ENCODE results near the gene PDCD6IP.
"Not testable (repeated sequence)": the region's sequence is repeated elsewhere in the genome, so short reads cannot be mapped to it uniquely, and the experiment has no call there.

PDCD6IP gene

GRCh38 chr3:33798418-33799201 is at the start of gene PDCD6IP:
PDCD6IP (plus strand) TSS chr3:33798630; CDS start chr3:33798729, 99 bp downstream.
- peak; percentile 82 for DNase-seq

DNA sequence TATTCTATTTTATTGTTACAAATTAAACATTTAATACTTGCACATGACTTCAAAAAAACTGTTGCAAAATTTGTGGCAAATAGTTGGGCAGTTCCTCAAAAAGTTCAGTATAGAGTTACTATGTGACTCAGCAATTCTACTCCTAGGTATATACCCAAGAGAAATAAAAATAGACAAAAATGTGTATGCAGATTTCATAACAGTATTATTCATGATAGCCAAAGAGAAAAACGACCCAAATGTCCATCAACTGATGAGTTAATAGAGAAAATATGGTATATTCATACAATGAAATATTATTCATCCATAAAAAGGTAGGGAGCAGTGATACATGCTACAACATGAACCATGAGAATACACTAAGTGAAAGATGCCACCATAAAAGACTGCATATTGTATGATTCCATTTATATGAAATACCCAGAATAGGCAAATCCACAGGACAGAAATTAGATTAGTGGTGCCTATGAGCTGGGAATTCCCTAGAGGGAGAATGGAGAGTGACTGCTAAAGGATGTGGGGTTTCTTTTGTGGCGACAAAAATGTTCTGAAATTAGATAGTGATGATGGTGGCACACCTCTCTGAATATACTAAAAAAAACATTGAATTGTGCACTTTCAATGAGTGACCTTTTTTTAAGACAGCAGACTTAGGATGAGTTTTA is 48.8 kb upstream of the PDCD6IP start:
- no peak for DNase-seq

DNA sequence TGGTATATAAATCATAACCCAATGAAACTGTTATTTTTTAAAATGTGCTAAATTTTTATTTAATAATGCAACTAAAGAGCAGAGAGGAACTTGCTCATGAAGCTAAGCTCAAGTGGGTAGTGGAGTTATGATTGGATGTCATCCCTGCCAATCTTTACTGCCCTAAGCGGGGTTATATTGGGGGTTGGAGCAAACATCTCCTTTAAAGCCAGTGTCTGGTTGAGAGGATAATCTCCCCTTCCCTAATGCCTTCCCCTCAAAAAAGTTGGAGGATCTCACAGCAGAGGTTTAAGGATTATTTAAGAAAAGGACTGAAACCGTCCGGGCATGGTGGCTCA is 48.2 kb upstream of the PDCD6IP start:
- no peak for DNase-seq

GRCh38 chr3:33751336-33751735 is 47.1 kb upstream of the PDCD6IP start:
- no peak for DNase-seq

GRCh38 chr3:33754391-33754790 is 44.0 kb upstream of the PDCD6IP start:
- not testable (repeated sequence) for DNase-seq

GRCh38 chr3:33758281-33758680 is 40.1 kb upstream of the PDCD6IP start:
- DNase-seq, result no peak

- DNase-seq, result no peak
Observed at GRCh38 chr3:33758864-33759263, 39.6 kb upstream of the PDCD6IP start.

DNA sequence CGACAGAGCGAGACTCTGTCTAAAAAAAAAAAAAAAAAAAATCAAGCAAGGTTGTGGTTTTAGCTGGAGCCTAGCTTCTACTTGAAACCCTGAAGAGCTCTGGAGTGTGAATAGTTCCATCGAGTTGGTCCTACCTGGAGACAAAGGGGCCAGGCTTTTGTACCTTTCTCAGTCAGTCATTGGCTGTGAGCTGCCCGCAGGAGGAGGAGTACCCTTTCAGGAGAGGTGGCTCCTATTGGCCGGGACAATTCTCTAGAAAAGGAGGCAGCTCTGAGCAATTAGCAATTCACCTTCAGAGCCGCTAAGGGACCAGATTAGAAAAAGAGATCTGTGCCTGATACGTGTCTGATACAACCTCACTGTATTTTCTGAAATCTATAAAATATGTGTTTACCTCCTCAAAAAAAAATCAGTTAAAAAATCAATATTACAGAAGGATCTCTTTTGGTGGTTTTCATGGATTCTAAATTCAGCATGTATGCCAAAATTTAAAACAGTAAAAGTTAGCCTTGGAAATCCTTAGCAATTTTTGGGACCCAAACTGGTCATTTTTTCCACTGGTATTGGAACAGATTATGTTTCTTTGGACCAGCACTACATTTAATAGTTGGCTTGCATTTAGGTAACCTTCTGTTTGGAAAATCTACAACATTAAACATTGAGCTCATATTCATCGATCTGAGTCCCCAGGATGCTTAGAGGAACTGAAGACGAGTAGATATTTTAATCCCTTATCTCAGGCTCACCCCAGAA is 29.7 kb upstream of the PDCD6IP start:
- DNase-seq, result no peak

- no peak for DNase-seq
Observed at GRCh38 chr3:33773637-33774036, 24.8 kb upstream of the PDCD6IP start.

- DNase-seq, result no peak
Observed at GRCh38 chr3:33775363-33775762, 23.1 kb upstream of the PDCD6IP start.

- no peak for DNase-seq
Observed at GRCh38 chr3:33777996-33778395, 20.4 kb upstream of the PDCD6IP start.

- DNase-seq, result no peak
Observed at GRCh38 chr3:33779751-33780150, 18.7 kb upstream of the PDCD6IP start.

GRCh38 chr3:33781413-33781812 is 17.0 kb upstream of the PDCD6IP start:
- DNase-seq, result not testable (repeated sequence)

GRCh38 chr3:33786565-33787327 is 11.7 kb upstream of the PDCD6IP start:
- no peak for DNase-seq

GRCh38 chr3:33787328-33788009 is 11.0 kb upstream of the PDCD6IP start:
- DNase-seq, result peak; percentile 29

GRCh38 chr3:33789183-33789954 is 9.1 kb upstream of the PDCD6IP start:
- no peak for DNase-seq

- DNase-seq, result no peak
Observed at GRCh38 chr3:33790091-33790490, 8.3 kb upstream of the PDCD6IP start.

GRCh38 chr3:33791477-33792166 is 6.8 kb upstream of the PDCD6IP start:
- no peak for DNase-seq

GRCh38 chr3:33792167-33792892 is 6.1 kb upstream of the PDCD6IP start:
- DNase-seq, result no peak

DNA sequence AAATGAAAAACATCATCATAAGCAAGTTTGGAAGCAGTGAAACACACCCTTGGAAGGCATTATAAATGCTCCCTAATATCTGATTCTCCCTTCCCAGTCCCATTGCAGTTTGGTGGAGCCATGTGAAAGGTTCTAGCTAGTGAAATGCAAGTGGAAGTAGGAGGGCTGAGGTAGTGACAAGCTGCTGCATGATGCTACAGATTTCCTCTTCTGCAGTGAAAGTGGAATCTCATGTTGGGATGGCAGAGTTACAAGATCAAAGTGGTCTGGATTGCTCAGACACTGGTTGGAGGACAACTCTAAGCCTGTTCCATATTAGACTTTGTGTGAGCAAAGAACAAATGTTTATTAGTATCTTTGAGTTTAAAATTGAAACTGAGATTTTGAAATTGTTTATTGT is 3.3 kb upstream of the PDCD6IP start:
- DNase-seq, result no peak
